Nephron progenitor cell (in vitro differentiated cells): ENCODE measurements around the gene LCN1.

Source experiments
- DNase-seq: peaks from one replicate; pipeline ENCODE4 v3.0.0; 2021
- H3K27ac Mint-ChIP-seq: 2 replicates; pipeline ENCODE4 v1.8.0; 2021; ENCODE audit warnings: mild to moderate bottlenecking, moderate library complexity, mixed read lengths
- H3K27me3 Mint-ChIP-seq: 2 replicates; pipeline ENCODE4 v1.8.0; 2021; ENCODE audit warnings: mild to moderate bottlenecking, low read depth, mixed read lengths; ENCODE audit not compliant: poor library complexity
- H3K36me3 Mint-ChIP-seq: 2 replicates; pipeline ENCODE4 v1.8.0; 2021; ENCODE audit warnings: low read depth, mixed read lengths
- H3K4me1 Mint-ChIP-seq: 2 replicates; pipeline ENCODE4 v1.8.0; 2021; ENCODE audit warnings: mixed read lengths
- H3K4me3 Mint-ChIP-seq: 2 replicates; pipeline ENCODE4 v1.8.0; 2021; ENCODE audit warnings: mild to moderate bottlenecking, moderate library complexity, mixed read lengths
- H3K9me3 Mint-ChIP-seq: 2 replicates; pipeline ENCODE4 v1.8.0; 2021; ENCODE audit warnings: mild to moderate bottlenecking, moderate library complexity, mixed read lengths
- CTCF ChIP-seq: fragments of 200-600 bp; sonication (generic); IDR thresholded peaks from 2 replicates; pipeline ENCODE4 v1.5.0; 2021; ENCODE audit warnings: antibody characterized with exemption

The LCN1 gene

GRCh38 chr9:135502873-135503321, 18.3 kb upstream of the LCN1 start:
- Mint-ChIP-seq H3K36me3 (peaks cover 19% of the 10 kb centered on the region), H3K4me3 (peak overlapping the region; percentile 47), H3K4me1 (peaks cover 61% of the 10 kb centered on the region), H3K27me3 (peaks cover 3% of the 10 kb centered on the region), H3K9me3 (peaks cover 2% of the 10 kb centered on the region), H3K27ac (no peak overlapping the region)
- no peak for DNase-seq
- no peak for TF ChIP-seq CTCF

- DNase-seq: no peak
- H3K27ac Mint-ChIP-seq: peak overlapping the region; percentile 13
These were observed 17.6 kb upstream of the LCN1 start for GRCh38 chr9:135503371-135504261.

GRCh38 chr9:135504262-135505243, 16.7 kb upstream of the LCN1 start:
- Mint-ChIP-seq H3K27me3 (peaks cover 3% of the 10 kb centered on the region), H3K36me3 (peaks cover 32% of the 10 kb centered on the region), H3K9me3 (peaks cover 16% of the 10 kb centered on the region), H3K4me1 (peaks cover 53% of the 10 kb centered on the region), H3K27ac (peak overlapping the region; percentile 67), H3K4me3 (peak overlapping the region; percentile 49)
- DNase-seq: peak; percentile 66
- TF ChIP-seq CTCF: peak; percentile 71

More at GRCh38 chr9:135503371-135504261, 17.6 kb upstream of the LCN1 start:
- Mint-ChIP-seq H3K4me3 (peak overlapping the region; percentile 47), H3K36me3 (peaks cover 23% of the 10 kb centered on the region), H3K9me3 (peaks cover 7% of the 10 kb centered on the region), H3K27me3 (peaks cover 3% of the 10 kb centered on the region), H3K4me1 (peaks cover 61% of the 10 kb centered on the region)
- TF ChIP-seq CTCF: no peak

- peaks cover 25% of the 10 kb centered on the region for H3K9me3 Mint-ChIP-seq
- H3K27me3 Mint-ChIP-seq: peaks cover 3% of the 10 kb centered on the region
- peaks cover 32% of the 10 kb centered on the region for H3K36me3 Mint-ChIP-seq
- peak overlapping the region; percentile 49 for H3K4me3 Mint-ChIP-seq
- peak overlapping the region; percentile 67 for H3K27ac Mint-ChIP-seq
- peak; percentile 38 for DNase-seq
- no peak for TF ChIP-seq CTCF
- H3K4me1 Mint-ChIP-seq: peaks cover 52% of the 10 kb centered on the region
These were observed 15.6 kb upstream of the LCN1 start for GRCh38 chr9:135505406-135506187.

- H3K4me3 Mint-ChIP-seq: no peak overlapping the region
- H3K9me3 Mint-ChIP-seq: peaks cover 29% of the 10 kb centered on the region
- DNase-seq: peak; percentile 55
- H3K27ac Mint-ChIP-seq: peak overlapping the region; percentile 39
- H3K4me1 Mint-ChIP-seq: peaks cover 51% of the 10 kb centered on the region
- TF ChIP-seq CTCF: no peak
- peaks cover 3% of the 10 kb centered on the region for H3K27me3 Mint-ChIP-seq
- H3K36me3 Mint-ChIP-seq: peaks cover 32% of the 10 kb centered on the region
These were observed 14.7 kb upstream of the LCN1 start for GRCh38 chr9:135506327-135507103.
